Measurements from ENCODE around the gene MTOR.

The MTOR gene

DNA sequence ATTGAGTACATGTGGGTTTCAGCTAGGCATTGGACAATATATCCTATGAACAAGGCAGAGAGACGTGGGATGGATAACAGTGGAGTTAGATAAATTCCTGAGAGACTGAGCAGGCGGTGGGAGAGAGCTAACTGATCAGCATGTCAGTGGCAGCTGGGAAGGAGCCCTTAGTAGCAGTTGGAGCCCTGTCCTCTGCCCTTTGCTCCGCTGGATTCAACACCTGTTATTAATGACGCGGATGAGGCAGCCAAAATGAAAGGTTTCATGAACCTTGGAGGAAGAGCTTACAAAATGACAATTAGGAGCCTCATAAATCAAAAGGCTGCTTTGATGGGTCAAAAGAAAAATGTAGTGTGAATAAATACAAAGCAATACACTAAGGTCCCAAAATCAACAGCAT, 26.7 kb upstream of the MTOR start:
- no peak overlapping the region for H3K4me3 ChIP-seq (ENCODE audit: low read length)
- DNase-seq (ENCODE audit: low read depth), result no peak
- TF ChIP-seq, protein P1, sequence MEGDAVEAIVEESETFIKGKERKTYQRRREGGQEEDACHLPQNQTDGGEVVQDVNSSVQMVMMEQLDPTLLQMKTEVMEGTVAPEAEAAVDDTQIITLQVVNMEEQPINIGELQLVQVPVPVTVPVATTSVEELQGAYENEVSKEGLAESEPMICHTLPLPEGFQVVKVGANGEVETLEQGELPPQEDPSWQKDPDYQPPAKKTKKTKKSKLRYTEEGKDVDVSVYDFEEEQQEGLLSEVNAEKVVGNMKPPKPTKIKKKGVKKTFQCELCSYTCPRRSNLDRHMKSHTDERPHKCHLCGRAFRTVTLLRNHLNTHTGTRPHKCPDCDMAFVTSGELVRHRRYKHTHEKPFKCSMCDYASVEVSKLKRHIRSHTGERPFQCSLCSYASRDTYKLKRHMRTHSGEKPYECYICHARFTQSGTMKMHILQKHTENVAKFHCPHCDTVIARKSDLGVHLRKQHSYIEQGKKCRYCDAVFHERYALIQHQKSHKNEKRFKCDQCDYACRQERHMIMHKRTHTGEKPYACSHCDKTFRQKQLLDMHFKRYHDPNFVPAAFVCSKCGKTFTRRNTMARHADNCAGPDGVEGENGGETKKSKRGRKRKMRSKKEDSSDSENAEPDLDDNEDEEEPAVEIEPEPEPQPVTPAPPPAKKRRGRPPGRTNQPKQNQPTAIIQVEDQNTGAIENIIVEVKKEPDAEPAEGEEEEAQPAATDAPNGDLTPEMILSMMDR (conservative IDR thresholded peaks at IDR 0.05; ENCODE audit: low read length), result no peak

DNA sequence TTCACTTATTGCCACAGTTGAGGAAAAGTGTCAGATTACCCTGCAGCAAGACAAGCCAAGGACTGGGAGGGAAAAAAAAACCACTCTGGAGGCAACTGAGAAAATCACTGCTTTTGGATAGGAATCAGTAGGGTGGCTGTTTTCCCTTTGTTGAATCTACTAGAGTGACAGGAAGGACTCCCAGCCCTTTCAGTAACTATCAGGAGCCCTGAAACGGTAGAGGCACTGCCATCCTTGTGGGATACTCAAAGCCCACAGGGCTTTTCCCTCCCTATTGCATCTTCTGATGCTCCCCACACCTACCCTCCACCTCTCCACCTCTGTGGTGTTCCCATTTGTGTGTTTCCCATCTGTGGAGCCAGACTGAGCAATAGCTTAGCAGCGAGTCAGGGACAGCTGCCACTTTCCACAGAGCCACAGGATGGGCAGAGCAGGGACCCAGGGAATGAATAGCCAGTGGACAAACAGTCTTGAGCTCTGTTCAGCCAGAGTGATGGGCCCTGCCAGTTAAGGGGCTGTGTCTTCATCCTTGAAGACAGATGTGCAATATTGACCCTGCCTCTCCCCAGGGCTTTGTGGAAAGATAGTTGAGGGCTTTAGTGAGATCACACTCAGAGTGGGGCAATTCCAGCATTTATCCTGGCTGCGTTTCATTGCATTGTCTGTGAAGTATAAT, 24.5 kb upstream of the MTOR start:
- H3K4me3 ChIP-seq (ENCODE audit: low read length), result no peak overlapping the region
- TF ChIP-seq, protein P1 (conservative IDR thresholded peaks at IDR 0.05; ENCODE audit: low read length), result no peak
- DNase-seq (ENCODE audit: low read depth), result peak; percentile 22

DNA sequence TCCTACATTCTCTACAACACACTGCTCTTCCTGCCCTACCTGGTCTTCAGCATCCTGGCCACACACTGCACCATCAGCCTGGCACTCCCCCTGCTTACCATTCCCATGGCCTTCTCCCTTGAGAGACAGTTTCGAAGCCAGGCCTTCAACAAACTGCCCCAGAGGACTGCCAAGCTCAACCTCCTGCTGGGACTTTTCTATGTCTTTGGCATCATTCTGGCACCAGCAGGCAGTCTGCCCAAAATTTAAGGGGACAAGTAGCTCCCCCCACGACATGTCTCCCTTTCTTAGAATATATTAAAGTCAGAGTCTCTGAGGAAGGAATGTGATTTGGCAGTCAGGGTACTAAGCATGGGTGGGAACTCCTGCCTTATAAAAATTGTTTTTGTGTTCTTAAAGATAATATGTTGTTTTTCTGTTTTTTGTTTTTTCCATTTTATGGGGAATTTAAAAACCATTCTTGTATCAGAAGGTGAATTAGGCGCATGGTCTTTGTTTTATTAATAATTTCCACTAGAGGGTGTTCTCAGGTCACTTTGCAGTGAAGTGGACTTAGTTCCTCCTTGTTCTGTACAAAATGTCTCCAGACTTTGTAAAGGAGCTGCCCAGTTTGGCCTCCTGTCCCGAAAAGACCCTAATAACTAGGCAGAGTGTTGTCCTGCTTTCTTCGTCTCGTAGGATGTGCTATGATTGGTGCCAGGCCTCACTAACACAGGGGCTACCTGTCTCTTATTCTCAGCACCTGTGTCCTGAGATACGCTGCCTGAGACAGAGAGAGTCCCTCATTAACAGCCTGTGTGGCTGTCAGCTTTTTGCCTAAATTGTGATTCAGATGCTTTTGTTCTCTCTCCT, 23.8 kb upstream of the MTOR start:
- TF ChIP-seq, protein P1 (conservative IDR thresholded peaks at IDR 0.05; ENCODE audit: low read length), result peak; percentile 35; the same call in 1 of the 2 replicates
- peak; percentile 16 for DNase-seq (ENCODE audit: low read depth)
- H3K4me3 ChIP-seq (ENCODE audit: low read length), result no peak overlapping the region

DNA sequence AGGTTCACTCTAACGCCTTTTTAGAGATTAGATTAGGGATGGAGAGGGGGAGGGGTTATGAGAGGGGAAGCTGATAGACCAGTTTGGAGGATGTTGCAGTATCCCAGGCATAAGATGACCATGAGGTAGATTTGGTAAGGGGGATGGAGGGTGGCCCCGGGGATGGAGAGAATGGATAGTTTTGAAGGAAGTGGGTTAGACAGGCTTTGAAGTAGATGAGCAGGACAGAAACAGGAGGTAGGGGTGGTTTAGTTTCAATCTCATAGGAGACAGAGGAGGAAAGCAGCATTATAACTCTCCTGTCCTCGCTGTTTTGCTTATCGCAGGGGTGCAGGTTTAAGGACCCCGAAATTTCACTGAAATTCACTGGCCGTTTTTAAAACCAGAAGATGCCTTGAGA, 22.4 kb upstream of the MTOR start:
- TF ChIP-seq, protein P1 (conservative IDR thresholded peaks at IDR 0.05; ENCODE audit: low read length), result no peak
- no peak for DNase-seq (ENCODE audit: low read depth)
- no peak overlapping the region for H3K4me3 ChIP-seq (ENCODE audit: low read length)

DNA sequence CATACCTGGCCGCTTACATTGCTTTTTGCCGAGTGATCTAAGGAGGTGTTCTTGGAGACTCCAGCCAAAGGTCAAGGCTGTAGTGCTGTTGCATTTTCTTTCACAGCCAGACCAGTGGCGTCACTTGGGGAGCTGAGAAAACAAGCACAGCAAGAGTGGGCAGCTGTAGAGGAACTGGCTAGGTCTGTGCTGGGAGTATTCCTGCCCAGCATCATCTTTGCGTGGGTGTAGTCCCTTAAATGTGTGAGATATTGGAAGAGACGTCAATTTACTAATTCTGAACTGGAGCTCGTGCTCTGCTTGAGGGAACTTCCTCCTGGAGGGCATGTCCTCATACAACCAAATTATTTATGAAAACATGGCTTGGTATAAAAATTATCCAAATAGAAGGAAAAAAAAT, 20.8 kb upstream of the MTOR start:
- DNase-seq (ENCODE audit: low read depth), result no peak
- TF ChIP-seq, protein P1 (conservative IDR thresholded peaks at IDR 0.05; ENCODE audit: low read length), result no peak
- H3K4me3 ChIP-seq (ENCODE audit: low read length), result no peak overlapping the region

DNA sequence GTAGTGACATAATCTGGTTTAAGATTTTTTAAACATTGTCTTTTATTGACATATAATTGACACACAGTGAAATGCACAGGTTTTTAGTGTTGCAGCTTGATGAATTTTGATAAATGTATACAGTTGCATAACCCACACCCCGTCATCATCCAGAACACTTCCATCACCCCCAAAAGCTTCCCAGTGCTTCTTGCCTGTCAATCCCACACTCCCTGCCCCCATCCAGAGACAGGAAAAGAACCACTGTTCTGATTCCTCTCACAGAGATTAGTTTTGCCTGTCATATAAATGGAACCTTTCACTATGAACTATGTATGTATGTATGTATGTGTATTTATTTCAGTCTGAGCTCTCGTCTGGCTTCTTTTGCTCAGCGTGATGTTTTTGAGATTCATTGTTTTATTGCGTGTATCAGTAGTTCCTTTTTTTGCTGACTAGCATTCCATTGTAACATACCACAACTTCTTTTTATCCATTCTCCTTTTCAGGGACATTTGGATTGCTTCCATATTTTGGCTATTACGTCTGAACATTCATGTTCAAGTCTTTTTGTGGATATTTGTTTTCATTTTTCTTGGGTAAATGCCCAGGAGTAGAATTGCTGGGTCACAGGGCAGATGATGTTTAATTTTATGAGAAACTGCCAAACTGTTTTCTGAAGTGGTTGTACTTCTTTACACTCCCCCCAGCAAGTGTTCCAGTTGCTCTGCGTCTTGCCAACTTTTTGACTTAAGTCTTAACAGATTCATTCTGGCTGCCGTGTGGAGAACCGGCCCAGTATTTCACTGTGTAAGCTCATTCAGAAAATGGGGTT, 19.4 kb upstream of the MTOR start:
- TF ChIP-seq, protein P1 (conservative IDR thresholded peaks at IDR 0.05; ENCODE audit: low read length), result no peak
- H3K4me3 ChIP-seq (ENCODE audit: low read length), result no peak overlapping the region
- DNase-seq (ENCODE audit: low read depth), result peak; percentile 93
